IMR-90 (cell line): ENCODE measurements around the gene CARTPT. TPM values are rescaled to one million over a fixed set of nuclear protein-coding genes. Genes with fewer than 3 reads are reported as not detected.

Experiments used
- ATAC-seq: fragments of 200-7000 bp; cut with Tn5 transposase; 2 replicates; pipeline ENCODE4 v1.9.1; 2020; ENCODE audit warnings: low read depth, mild to moderate bottlenecking, moderate library complexity
- BruUV-seq: library from RNA; stranded (reverse); fragments of 400-500 nt; replicated peaks from 2 replicates; lab custom pipeline; 2021; lab: Mats Ljungman, UMichigan
- CTCF ChIA-PET: fragments of 300-600 bp; formaldehyde crosslinking; extraction: SDS; loops from one replicate; lab custom pipeline; 2021; ENCODE audit warnings: antibody characterized with exemption; lab: Yijun Ruan, JAX
- POLR2A ChIA-PET: fragments of 300-600 bp; sonication (Branson Sonifier 250); formaldehyde crosslinking; loops from one replicate; lab custom pipeline; 2022; ENCODE audit warnings: antibody characterized with exemption; ENCODE audit not compliant: unreplicated experiment; lab: Charles Lee
- DNase-seq: peaks from one replicate; pipeline ENCODE4 v3.0.0; 2013
- H2AFZ ChIP-seq: replicated peaks from 2 replicates; pipeline ENCODE3; 2013; ENCODE audit warnings: low read length, mild to moderate bottlenecking; ENCODE audit not compliant: poor library complexity
- H2AK5ac ChIP-seq: 2 replicates; pipeline ENCODE4 v1.6.1; 2013; ENCODE audit warnings: low read depth, low read length, inconsistent platforms
- H2AK9ac ChIP-seq: replicated peaks from 2 replicates; pipeline ENCODE3; 2013; ENCODE audit warnings: mild to moderate bottlenecking, low read depth, low read length, moderate library complexity; ENCODE audit not compliant: poor library complexity
- H2BK120ac ChIP-seq: 2 replicates; pipeline ENCODE4 v1.6.1; 2013; ENCODE audit warnings: low read depth, low read length, inconsistent platforms
- H2BK15ac ChIP-seq: 3 replicates; pipeline ENCODE4 v1.6.1; 2013; ENCODE audit warnings: low read depth, low read length, inconsistent platforms
- H2BK20ac ChIP-seq: 2 replicates; pipeline ENCODE4 v1.6.1; 2013; ENCODE audit warnings: low read depth, mild to moderate bottlenecking, inconsistent platforms, low read length, moderate library complexity
- H2BK5ac ChIP-seq: 2 replicates; pipeline ENCODE4 v1.6.1; 2013; ENCODE audit warnings: mild to moderate bottlenecking, low read depth, low read length, inconsistent platforms; ENCODE audit not compliant: poor library complexity, severe bottlenecking
- H3K14ac ChIP-seq: replicated peaks from 2 replicates; pipeline ENCODE4 v1.6.1; 2013; ENCODE audit warnings: low read depth, low read length, inconsistent platforms
- H3K18ac ChIP-seq: 2 replicates; pipeline ENCODE4 v1.6.1; 2013; ENCODE audit warnings: low read depth, low read length, control low read depth
- H3K23ac ChIP-seq: 2 replicates; pipeline ENCODE4 v1.6.1; 2013; ENCODE audit warnings: low read depth, low read length, inconsistent platforms
- H3K27ac ChIP-seq: 2 replicates; pipeline ENCODE4 v1.5.1; 2013; ENCODE audit warnings: mild to moderate bottlenecking, control low read depth, low read length; ENCODE audit not compliant: insufficient read depth
- H3K27me3 ChIP-seq: 2 replicates; pipeline ENCODE4 v1.6.1; 2013; ENCODE audit warnings: low read length; ENCODE audit not compliant: control insufficient read depth, insufficient read depth
- H3K36me3 ChIP-seq: 2 replicates; pipeline ENCODE4 v1.6.1; 2013; ENCODE audit warnings: low read length, mixed read lengths; ENCODE audit not compliant: control insufficient read depth, insufficient read depth
- H3K4ac ChIP-seq: 2 replicates; pipeline ENCODE4 v1.6.1; 2013; ENCODE audit warnings: low read depth, low read length, inconsistent platforms
- H3K4me1 ChIP-seq: 2 replicates; pipeline ENCODE4 v1.6.1; 2013; ENCODE audit warnings: low read length, mixed read lengths; ENCODE audit not compliant: control insufficient read depth, insufficient read depth
- H3K4me2 ChIP-seq: 2 replicates; pipeline ENCODE4 v1.6.1; 2013; ENCODE audit warnings: low read depth, mild to moderate bottlenecking, control low read depth, low read length, moderate library complexity
- H3K4me3 ChIP-seq: 2 replicates; pipeline ENCODE4 v1.5.1; 2013; ENCODE audit warnings: low read depth, mild to moderate bottlenecking, control low read depth, low read length, moderate library complexity; ENCODE audit not compliant: insufficient read depth
- H3K56ac ChIP-seq: 2 replicates; pipeline ENCODE4 v1.6.1; 2013; ENCODE audit warnings: low read length, inconsistent platforms; ENCODE audit not compliant: insufficient read depth; ENCODE audit errors: extremely low read depth
- H3K79me1 ChIP-seq, 2 experiments: 2 replicates each; pipeline ENCODE4 v1.6.1; 2013; ENCODE audit warnings: low read length in 2 of 2, inconsistent platforms in 1 of 2, low read depth in 1 of 2
- H3K9ac ChIP-seq: 2 replicates; pipeline ENCODE4 v1.6.1; 2013; ENCODE audit warnings: low read depth, low read length, control low read depth
- H3K9me1 ChIP-seq: 2 replicates; pipeline ENCODE4 v1.6.1; 2013; ENCODE audit warnings: low read length, inconsistent platforms; ENCODE audit not compliant: insufficient read depth
- H3K9me3 ChIP-seq: 2 replicates; pipeline ENCODE4 v1.6.1; 2013; ENCODE audit warnings: low read length; ENCODE audit not compliant: control insufficient read depth, insufficient read depth
- H4K20me1 ChIP-seq: 2 replicates; pipeline ENCODE4 v1.6.1; 2013; ENCODE audit warnings: low read length, inconsistent platforms; ENCODE audit not compliant: insufficient read depth
- H4K5ac ChIP-seq: 2 replicates; pipeline ENCODE4 v1.6.1; 2013; ENCODE audit warnings: mild to moderate bottlenecking, low read depth, low read length, control low read depth
- H4K8ac ChIP-seq, 2 experiments: 2 replicates each; pipeline ENCODE4 v1.6.1; 2013; ENCODE audit warnings: low read depth in 2 of 2, low read length in 2 of 2, control low read depth in 1 of 2, inconsistent platforms in 1 of 2
- H4K91ac ChIP-seq: 2 replicates; pipeline ENCODE4 v1.6.1; 2013; ENCODE audit warnings: low read depth, low read length, inconsistent platforms; ENCODE audit not compliant: insufficient read depth
- BHLHE40 ChIP-seq: fragments of 150-350 bp; IDR thresholded peaks from 2 replicates; pipeline ENCODE4 v1.6.1; 2016; ENCODE audit warnings: mild to moderate bottlenecking, low read depth, low read length
- CEBPB ChIP-seq: IDR thresholded peaks from 2 replicates; pipeline ENCODE4 v1.6.1; 2012; ENCODE audit warnings: low read depth, low read length, improper control_type of control experiment
- CHD1 ChIP-seq: IDR thresholded peaks from 2 replicates; pipeline ENCODE4 v1.6.1; 2012; ENCODE audit warnings: low read depth, low read length, improper control_type of control experiment
- MAFK ChIP-seq: IDR thresholded peaks from 2 replicates; pipeline ENCODE4 v1.6.1; 2012; ENCODE audit warnings: low read depth, low read length, improper control_type of control experiment
- MXI1 ChIP-seq: IDR thresholded peaks from 2 replicates; pipeline ENCODE4 v1.6.1; 2012; ENCODE audit warnings: low read depth, mild to moderate bottlenecking, low read length, moderate library complexity, borderline replicate concordance
- POLR2A ChIP-seq: IDR thresholded peaks from 2 replicates; pipeline ENCODE4 v1.6.1; 2012; ENCODE audit warnings: mild to moderate bottlenecking, low read depth, low read length
- RAD21 ChIP-seq: IDR thresholded peaks from 2 replicates; pipeline ENCODE4 v1.6.1; 2012; ENCODE audit warnings: low read length, improper control_type of control experiment
- SMC3 ChIP-seq: fragments of 150-350 bp; IDR thresholded peaks from 2 replicates; pipeline ENCODE4 v1.6.1; 2016; ENCODE audit warnings: low read depth, mild to moderate bottlenecking, antibody characterized with exemption, low read length, moderate library complexity
- dilution Hi-C: fragments of 300-500 bp; cut with HindIII; formaldehyde crosslinking; loops from one replicate; pipeline ENCODE4 v1.14.3; 2018; ENCODE audit warnings: low sequenced_read_pairs; ENCODE audit not compliant: unreplicated experiment
- in situ Hi-C: fragments of 300-500 bp; cut with MboI; formaldehyde crosslinking; loops from 3 replicates; pipeline ENCODE4 v1.14.3; 2019; ENCODE audit warnings: low sequenced_read_pairs, inconsistent platforms, mixed read lengths
- intact Hi-C: fragments of 100-400 bp; cut with micrococcal nuclease; formaldehyde crosslinking; loops from 2 replicates; pipeline ENCODE4 v1.10.0; 2022
- polyA plus RNA-seq, 3 experiments: library from polyadenylated mRNA; depleted of rRNA; stranded (reverse); fragments of >200 nt; gene quantifications; 2 replicates each; pipeline ENCODE4 v1.2.3, GENCODE V29; 2012; ENCODE audit warnings: low replicate concordance in 1 of 3
- total RNA-seq: library from RNA; depleted of rRNA; stranded (reverse); fragments of >200 nt; gene quantifications from 2 replicates; pipeline ENCODE4 v1.2.3, GENCODE V29; 2012
- TF ChIP-seq, protein P1 (sequence below): conservative IDR thresholded peaks from 2 replicates; pipeline ENCODE4 v1.5.1; 2012; ENCODE audit warnings: mild to moderate bottlenecking, low read depth, low read length, improper control_type of control experiment
- TF ChIP-seq, protein P2 (sequence below): fragments of 150-350 bp; IDR thresholded peaks from 2 replicates; pipeline ENCODE4 v1.6.1; 2017; ENCODE audit warnings: mild to moderate bottlenecking, antibody characterized with exemption, low read length, low read depth
- TF ChIP-seq, protein P3 (sequence below): fragments of 150-350 bp; IDR thresholded peaks from 2 replicates; pipeline ENCODE4 v1.6.1; 2016; ENCODE audit warnings: low read depth, mild to moderate bottlenecking, low read length, moderate library complexity, borderline replicate concordance

CARTPT gene
- total and polyA plus RNA-seq, 2 of the 4 experiments (the other 2 are of a cell fraction), result not detected

- intact Hi-C loops (no loop called here), dilution Hi-C loops (no loop called here), in situ Hi-C loops (no loop called here)
- no peaks in the 10 kb centered on the region for H3K79me1 ChIP-seq
- H3K36me3 ChIP-seq, result no peaks in the 10 kb centered on the region
- H3K9me1 ChIP-seq, result no peaks in the 10 kb centered on the region
- ATAC-seq (no peak), DNase-seq (no peak)
- H3K27me3 ChIP-seq, result peaks cover 7% of the 10 kb centered on the region
- no peak overlapping the region for H2AK5ac ChIP-seq
- H3K14ac ChIP-seq, result no peak overlapping the region
- H3K56ac ChIP-seq, result no peak overlapping the region
- H4K91ac ChIP-seq, result no peak overlapping the region
- H4K20me1 ChIP-seq, result no peaks in the 10 kb centered on the region
- H2AFZ ChIP-seq, result no peak overlapping the region
- H3K9ac ChIP-seq, result no peak overlapping the region
- no peak overlapping the region for H2BK20ac ChIP-seq
- no TSS peak for BruUV-seq
- CTCF ChIA-PET, result no interaction called here
- H4K8ac ChIP-seq, result no peak overlapping the region
- no peak overlapping the region for H3K23ac ChIP-seq
- H3K4ac ChIP-seq, result no peak overlapping the region
- POLR2A ChIA-PET, result no interaction called here
- no peaks in the 10 kb centered on the region for H3K4me1 ChIP-seq
- H3K4me2 ChIP-seq, result no peak overlapping the region
- H3K27ac ChIP-seq, result no peak overlapping the region
- TF ChIP-seq, protein P1, sequence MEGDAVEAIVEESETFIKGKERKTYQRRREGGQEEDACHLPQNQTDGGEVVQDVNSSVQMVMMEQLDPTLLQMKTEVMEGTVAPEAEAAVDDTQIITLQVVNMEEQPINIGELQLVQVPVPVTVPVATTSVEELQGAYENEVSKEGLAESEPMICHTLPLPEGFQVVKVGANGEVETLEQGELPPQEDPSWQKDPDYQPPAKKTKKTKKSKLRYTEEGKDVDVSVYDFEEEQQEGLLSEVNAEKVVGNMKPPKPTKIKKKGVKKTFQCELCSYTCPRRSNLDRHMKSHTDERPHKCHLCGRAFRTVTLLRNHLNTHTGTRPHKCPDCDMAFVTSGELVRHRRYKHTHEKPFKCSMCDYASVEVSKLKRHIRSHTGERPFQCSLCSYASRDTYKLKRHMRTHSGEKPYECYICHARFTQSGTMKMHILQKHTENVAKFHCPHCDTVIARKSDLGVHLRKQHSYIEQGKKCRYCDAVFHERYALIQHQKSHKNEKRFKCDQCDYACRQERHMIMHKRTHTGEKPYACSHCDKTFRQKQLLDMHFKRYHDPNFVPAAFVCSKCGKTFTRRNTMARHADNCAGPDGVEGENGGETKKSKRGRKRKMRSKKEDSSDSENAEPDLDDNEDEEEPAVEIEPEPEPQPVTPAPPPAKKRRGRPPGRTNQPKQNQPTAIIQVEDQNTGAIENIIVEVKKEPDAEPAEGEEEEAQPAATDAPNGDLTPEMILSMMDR, result no peak
- TF ChIP-seq BHLHE40 (no peak), CHD1 (no peak), MXI1 (no peak), RAD21 (no peak), MAFK (no peak), CEBPB (no peak), POLR2A (no peak), SMC3 (no peak)
- TF ChIP-seq, protein P2, sequence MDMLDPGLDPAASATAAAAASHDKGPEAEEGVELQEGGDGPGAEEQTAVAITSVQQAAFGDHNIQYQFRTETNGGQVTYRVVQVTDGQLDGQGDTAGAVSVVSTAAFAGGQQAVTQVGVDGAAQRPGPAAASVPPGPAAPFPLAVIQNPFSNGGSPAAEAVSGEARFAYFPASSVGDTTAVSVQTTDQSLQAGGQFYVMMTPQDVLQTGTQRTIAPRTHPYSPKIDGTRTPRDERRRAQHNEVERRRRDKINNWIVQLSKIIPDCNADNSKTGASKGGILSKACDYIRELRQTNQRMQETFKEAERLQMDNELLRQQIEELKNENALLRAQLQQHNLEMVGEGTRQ, result no peak
- TF ChIP-seq, protein P3, sequence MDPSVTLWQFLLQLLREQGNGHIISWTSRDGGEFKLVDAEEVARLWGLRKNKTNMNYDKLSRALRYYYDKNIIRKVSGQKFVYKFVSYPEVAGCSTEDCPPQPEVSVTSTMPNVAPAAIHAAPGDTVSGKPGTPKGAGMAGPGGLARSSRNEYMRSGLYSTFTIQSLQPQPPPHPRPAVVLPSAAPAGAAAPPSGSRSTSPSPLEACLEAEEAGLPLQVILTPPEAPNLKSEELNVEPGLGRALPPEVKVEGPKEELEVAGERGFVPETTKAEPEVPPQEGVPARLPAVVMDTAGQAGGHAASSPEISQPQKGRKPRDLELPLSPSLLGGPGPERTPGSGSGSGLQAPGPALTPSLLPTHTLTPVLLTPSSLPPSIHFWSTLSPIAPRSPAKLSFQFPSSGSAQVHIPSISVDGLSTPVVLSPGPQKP, result no peak
- no peak overlapping the region for H2BK120ac ChIP-seq
- no peaks in the 10 kb centered on the region for H3K9me3 ChIP-seq
- H2AK9ac ChIP-seq, result no peak overlapping the region
- H3K4me3 ChIP-seq, result no peak overlapping the region
- no peak overlapping the region for H4K5ac ChIP-seq
- H2BK5ac ChIP-seq, result no peak overlapping the region
- no peak overlapping the region for H2BK15ac ChIP-seq
- no peak overlapping the region for H3K18ac ChIP-seq
Observed at GRCh38 chr5:71731015-71731414, 11.9 kb downstream of the CARTPT start.
